ENCODE results near the gene RFT1. TPM values are rescaled to one million over a fixed set of nuclear protein-coding genes. Genes with fewer than 3 reads are reported as not detected.

RFT1 gene
- polyA plus RNA-seq, 3 donors = 8.2 to 34.9 (median 25.6) TPM

GRCh38 chr3:53169832-53170324 lies 39.6 kb upstream of the RFT1 start:
- peaks cover 45 to 55% of the 10 kb centered on the region in 2 donors for H3K36me3 ChIP-seq (replicated peaks in 1 of 2; ENCODE audit: control insufficient read depth in 1 of 2, insufficient read depth in 2 of 2, low read length in 2 of 2)
- H3K27ac ChIP-seq (ENCODE audit: low read depth in 1 of 2, low read length in 2 of 2) = peak overlapping the region; percentile 78 to 93
- no peaks in the 10 kb centered on the region for H3K27me3 ChIP-seq (ENCODE audit: control insufficient read depth in 2 of 2, insufficient read depth in 2 of 2, low read length in 2 of 2)
- peak overlapping the region; percentile 91 to 99 (median 97) for H3K27ac Mint-ChIP-seq
- H3K27me3 Mint-ChIP-seq (ENCODE audit: low read depth in 3 of 3) = peaks cover 0 to 3% (median 0%) of the 10 kb centered on the region in 3 donors
- intact Hi-C loops (cut with micrococcal nuclease) = loop anchor here (5.0 to 10.0 kb wide), 2 partner anchors 38 to 55 kb away; partner anchors contain the start of gene RFT1 (in 2 of the 2)
- H2AFZ ChIP-seq (ENCODE audit: insufficient read depth, low read depth, low read length, poor library complexity, severe bottlenecking) = no peak overlapping the region
- peak overlapping the region; percentile 94 to 96 for H3K4me3 Mint-ChIP-seq
- peaks cover 96% of the 10 kb centered on the region for H3K4me1 Mint-ChIP-seq
- DNase-seq = peak in 1 of 3 donors; percentile 87
- H3K4me2 ChIP-seq (replicated peaks; ENCODE audit: extremely low read depth, low read length, poor library complexity, severe bottlenecking) = peak overlapping the region; percentile 99
- peak overlapping the region; percentile 44 to 93 (median 63) for H3K4me3 ChIP-seq (replicated peaks in 1 of 3; ENCODE audit: low read depth in 2 of 3, low read length in 3 of 3)
- H3K9me3 Mint-ChIP-seq = peaks cover 0 to 1% (median 0%) of the 10 kb centered on the region in 7 donors
- H3K79me2 ChIP-seq (ENCODE audit: insufficient read depth, low read length) = peaks cover 100% of the 10 kb centered on the region
- no peaks in the 10 kb centered on the region for H3K9me3 ChIP-seq (replicated peaks in 1 of 2; ENCODE audit: control insufficient read depth in 1 of 2, insufficient read depth in 1 of 2, low read length in 2 of 2)
- peaks cover 100% of the 10 kb centered on the region for H4K20me1 ChIP-seq (ENCODE audit: insufficient read depth, low read length)
- H3K9ac ChIP-seq (ENCODE audit: insufficient read depth, low read length, poor library complexity, severe bottlenecking) = peak overlapping the region; percentile 75
- peaks cover 98 to 100% of the 10 kb centered on the region in 2 donors for H3K4me1 ChIP-seq (ENCODE audit: control insufficient read depth in 1 of 2, insufficient read depth in 2 of 2, low read length in 2 of 2)
- WGBS (ENCODE audit: insufficient coverage) = 54% methylated on average over 5 of the region's 9 CpGs
- TF ChIP-seq CTCF (IDR thresholded peaks at IDR 0.05) = no peak
- H3K36me3 Mint-ChIP-seq = peaks cover 32 to 74% of the 10 kb centered on the region in 2 donors

GRCh38 chr3:53169045-53169831 lies 39.0 kb upstream of the RFT1 start:
- Histone ChIP-seq H3K36me3 (replicated peaks in 1 of 2; ENCODE audit: control insufficient read depth in 1 of 2, insufficient read depth in 2 of 2, low read length in 2 of 2) (peaks cover 43 to 49% of the 10 kb centered on the region in 2 donors), H3K27me3 (ENCODE audit: control insufficient read depth in 2 of 2, insufficient read depth in 2 of 2, low read length in 2 of 2) (no peaks in the 10 kb centered on the region), H2AFZ (ENCODE audit: insufficient read depth, low read depth, low read length, poor library complexity, severe bottlenecking) (no peak overlapping the region), H3K27ac (ENCODE audit: low read depth in 1 of 2, low read length in 2 of 2) (peak overlapping the region; percentile 78 to 93), H3K4me3 (replicated peaks in 1 of 3; ENCODE audit: low read depth in 2 of 3, low read length in 3 of 3) (peak overlapping the region; percentile 44 to 93 (median 63)), H3K9me3 (replicated peaks in 1 of 2; ENCODE audit: control insufficient read depth in 1 of 2, insufficient read depth in 1 of 2, low read length in 2 of 2) (no peaks in the 10 kb centered on the region), H3K79me2 (ENCODE audit: insufficient read depth, low read length) (peaks cover 100% of the 10 kb centered on the region), H3K9ac (ENCODE audit: insufficient read depth, low read length, poor library complexity, severe bottlenecking) (peak overlapping the region; percentile 75), H3K4me2 (replicated peaks; ENCODE audit: extremely low read depth, low read length, poor library complexity, severe bottlenecking) (peak overlapping the region; percentile 99), H4K20me1 (ENCODE audit: insufficient read depth, low read length) (peaks cover 100% of the 10 kb centered on the region), H3K4me1 (ENCODE audit: control insufficient read depth in 1 of 2, insufficient read depth in 2 of 2, low read length in 2 of 2) (peaks cover 98 to 100% of the 10 kb centered on the region in 2 donors)
- Mint-ChIP-seq H3K9me3 (peaks cover 0 to 1% (median 0%) of the 10 kb centered on the region in 7 donors), H3K4me1 (peaks cover 99% of the 10 kb centered on the region), H3K27me3 (ENCODE audit: low read depth in 3 of 3) (peaks cover 0 to 3% (median 0%) of the 10 kb centered on the region in 3 donors), H3K4me3 (peak overlapping the region; percentile 94 to 96), H3K36me3 (peaks cover 36 to 70% of the 10 kb centered on the region in 2 donors), H3K27ac (peak overlapping the region; percentile 91 to 99 (median 97))
- intact Hi-C loops (cut with micrococcal nuclease) = loop anchor here (5.0 to 10.0 kb wide), 2 partner anchors 37 to 54 kb away; partner anchors contain the start of gene RFT1 (in 2 of the 2)
- DNase-seq = peak; percentile 44 to 63 (median 54)
- 4% methylated on average over 15 of the region's 15 CpGs for WGBS (ENCODE audit: insufficient coverage)
- no peak for TF ChIP-seq CTCF (IDR thresholded peaks at IDR 0.05)

All from CD14-positive monocyte (primary cell).